ENCODE results near the gene BPIFB2. TPM values are rescaled to one million over a fixed set of nuclear protein-coding genes. Genes with fewer than 3 reads are reported as not detected.

The BPIFB2 gene
- total and polyA plus RNA-seq, 10 of the 15 experiments (the other 5 are each of a cell fraction or from before 2014, with no cell fraction given), result not detected

- H3K79me2 ChIP-seq (ENCODE audit: control insufficient read depth, insufficient read depth, low read length), result no peaks in the 10 kb centered on the region
- BruUV-seq (replicated peaks), result no TSS peak
- H3K4me2 ChIP-seq (ENCODE audit: control insufficient read depth, insufficient read depth), result no peak overlapping the region
- in situ Hi-C loops (cut with MboI) (no loop called here), intact Hi-C loops (cut with micrococcal nuclease; ENCODE audit: unreplicated experiment) (no loop called here)
- 23% methylated on average over 2 of the region's 2 CpGs for WGBS (ENCODE audit: insufficient coverage, insufficient replicate concordance, low lambda C conversion rate, missing lambda C conversion rate)
- H4K20me1 ChIP-seq (ENCODE audit: control insufficient read depth, insufficient read depth), result no peaks in the 10 kb centered on the region
- ATAC-seq (no peak), DNase-seq (ENCODE audit: low read depth, low spot score) (no peak), FAIRE-seq (no peak)
- ChIA-PET RAD21 (ENCODE audit: unreplicated experiment) (no interaction called here), SMC1A (ENCODE audit: uncharacterized antibody, unreplicated experiment) (no interaction called here), POLR2A (no interaction called here), CTCF (no interaction called here)
- H3K9me3 ChIP-seq (replicated peaks; ENCODE audit: control insufficient read depth, insufficient read depth, low read length), result no peaks in the 10 kb centered on the region
- no peak overlapping the region for H2AFZ ChIP-seq (ENCODE audit: control insufficient read depth, low read depth, low read length)
- H3K4me1 ChIP-seq (ENCODE audit: control insufficient read depth, insufficient read depth, low read length), result no peaks in the 10 kb centered on the region
- H3K9ac ChIP-seq (ENCODE audit: control insufficient read depth, insufficient read depth, low read length), result no peak overlapping the region
- no peak overlapping the region for H3K27ac ChIP-seq (ENCODE audit: control insufficient read depth, insufficient read depth)
- no peaks in the 10 kb centered on the region for H3K36me3 ChIP-seq (ENCODE audit: control insufficient read depth in 2 of 2, insufficient read depth in 2 of 2, low read length in 1 of 2)
- H3K27me3 ChIP-seq (replicated peaks in 1 of 2; ENCODE audit: control insufficient read depth in 2 of 2, insufficient read depth in 2 of 2, low read length in 1 of 2), result no peaks in the 10 kb centered on the region; a peak in 1 of 4 replicates
- H3K4me3 ChIP-seq, result no peak overlapping the region
- TF ChIP-seq TCF3 (IDR thresholded peaks at IDR 0.05; ENCODE audit: borderline replicate concordance, insufficient read depth, low read depth, low read length), result no peak
- TF ChIP-seq, protein P1, sequence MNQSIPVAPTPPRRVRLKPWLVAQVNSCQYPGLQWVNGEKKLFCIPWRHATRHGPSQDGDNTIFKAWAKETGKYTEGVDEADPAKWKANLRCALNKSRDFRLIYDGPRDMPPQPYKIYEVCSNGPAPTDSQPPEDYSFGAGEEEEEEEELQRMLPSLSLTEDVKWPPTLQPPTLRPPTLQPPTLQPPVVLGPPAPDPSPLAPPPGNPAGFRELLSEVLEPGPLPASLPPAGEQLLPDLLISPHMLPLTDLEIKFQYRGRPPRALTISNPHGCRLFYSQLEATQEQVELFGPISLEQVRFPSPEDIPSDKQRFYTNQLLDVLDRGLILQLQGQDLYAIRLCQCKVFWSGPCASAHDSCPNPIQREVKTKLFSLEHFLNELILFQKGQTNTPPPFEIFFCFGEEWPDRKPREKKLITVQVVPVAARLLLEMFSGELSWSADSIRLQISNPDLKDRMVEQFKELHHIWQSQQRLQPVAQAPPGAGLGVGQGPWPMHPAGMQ (IDR thresholded peaks at IDR 0.05; ENCODE audit: borderline replicate concordance), result no peak
- TF ChIP-seq ZBTB40 (IDR thresholded peaks at IDR 0.05; ENCODE audit: borderline replicate concordance), result no peak
- TF ChIP-seq NFIC (IDR thresholded peaks at IDR 0.05; ENCODE audit: low read depth, low read length), result no peak
- TF ChIP-seq RFX5 (IDR thresholded peaks at IDR 0.05; ENCODE audit: low read depth, low read length), result no peak
- no peak for TF ChIP-seq SP1 (IDR thresholded peaks at IDR 0.05; ENCODE audit: low read depth, low read length)
- no peak for TF ChIP-seq SMC3 (IDR thresholded peaks at IDR 0.05; ENCODE audit: borderline replicate concordance, low read length)
- TF ChIP-seq ESRRA (IDR thresholded peaks at IDR 0.05; ENCODE audit: low read length), result no peak
- TF ChIP-seq GABPA (IDR thresholded peaks at IDR 0.05; ENCODE audit: low read depth), result no peak
- no peak for TF ChIP-seq CHD2 (IDR thresholded peaks at IDR 0.05; ENCODE audit: borderline replicate concordance, low read depth, low read length)
- TF ChIP-seq BCL11A (IDR thresholded peaks at IDR 0.05; ENCODE audit: low read depth, low read length), result no peak
- no peak for TF ChIP-seq RELA (IDR thresholded peaks at IDR 0.05; ENCODE audit: borderline replicate concordance, partially characterized antibody)
- no peak for TF ChIP-seq MYB (IDR thresholded peaks at IDR 0.05; ENCODE audit: borderline replicate concordance, low read depth, low read length)
- TF ChIP-seq, protein P2, sequence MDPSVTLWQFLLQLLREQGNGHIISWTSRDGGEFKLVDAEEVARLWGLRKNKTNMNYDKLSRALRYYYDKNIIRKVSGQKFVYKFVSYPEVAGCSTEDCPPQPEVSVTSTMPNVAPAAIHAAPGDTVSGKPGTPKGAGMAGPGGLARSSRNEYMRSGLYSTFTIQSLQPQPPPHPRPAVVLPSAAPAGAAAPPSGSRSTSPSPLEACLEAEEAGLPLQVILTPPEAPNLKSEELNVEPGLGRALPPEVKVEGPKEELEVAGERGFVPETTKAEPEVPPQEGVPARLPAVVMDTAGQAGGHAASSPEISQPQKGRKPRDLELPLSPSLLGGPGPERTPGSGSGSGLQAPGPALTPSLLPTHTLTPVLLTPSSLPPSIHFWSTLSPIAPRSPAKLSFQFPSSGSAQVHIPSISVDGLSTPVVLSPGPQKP (IDR thresholded peaks at IDR 0.05; ENCODE audit: low read depth, low read length), result no peak
- TF ChIP-seq, protein P3, sequence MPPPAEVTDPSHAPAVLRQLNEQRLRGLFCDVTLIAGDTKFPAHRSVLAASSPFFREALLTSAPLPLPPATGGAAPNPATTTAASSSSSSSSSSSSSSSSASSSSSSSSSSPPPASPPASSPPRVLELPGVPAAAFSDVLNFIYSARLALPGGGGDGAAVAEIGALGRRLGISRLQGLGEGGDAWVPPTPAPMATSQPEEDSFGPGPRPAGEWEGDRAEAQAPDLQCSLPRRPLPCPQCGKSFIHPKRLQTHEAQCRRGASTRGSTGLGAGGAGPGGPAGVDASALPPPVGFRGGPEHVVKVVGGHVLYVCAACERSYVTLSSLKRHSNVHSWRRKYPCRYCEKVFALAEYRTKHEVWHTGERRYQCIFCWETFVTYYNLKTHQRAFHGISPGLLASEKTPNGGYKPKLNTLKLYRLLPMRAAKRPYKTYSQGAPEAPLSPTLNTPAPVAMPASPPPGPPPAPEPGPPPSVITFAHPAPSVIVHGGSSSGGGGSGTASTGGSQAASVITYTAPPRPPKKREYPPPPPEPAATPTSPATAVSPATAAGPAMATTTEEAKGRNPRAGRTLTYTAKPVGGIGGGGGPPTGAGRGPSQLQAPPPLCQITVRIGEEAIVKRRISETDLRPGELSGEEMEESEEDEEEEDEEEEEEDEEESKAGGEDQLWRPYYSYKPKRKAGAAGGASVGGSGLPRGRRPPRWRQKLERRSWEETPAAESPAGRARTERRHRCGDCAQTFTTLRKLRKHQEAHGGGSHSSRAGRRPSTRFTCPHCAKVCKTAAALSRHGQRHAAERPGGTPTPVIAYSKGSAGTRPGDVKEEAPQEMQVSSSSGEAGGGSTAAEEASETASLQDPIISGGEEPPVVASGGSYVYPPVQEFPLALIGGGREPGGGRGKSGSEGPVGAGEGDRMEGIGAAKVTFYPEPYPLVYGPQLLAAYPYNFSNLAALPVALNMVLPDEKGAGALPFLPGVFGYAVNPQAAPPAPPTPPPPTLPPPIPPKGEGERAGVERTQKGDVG (CRISPR knock-in tag; IDR thresholded peaks at IDR 0.05), result no peak
- no peak for TF ChIP-seq MEF2B (IDR thresholded peaks at IDR 0.05; ENCODE audit: partially characterized antibody, poor library complexity, severe bottlenecking)
Observed at GRCh38 chr20:33054791-33055190, 47.3 kb downstream of the BPIFB2 start.

All from GM12878 (cell line).